ENCODE data around the gene PEAK1. TPM values are rescaled to one million over a fixed set of nuclear protein-coding genes. Genes with fewer than 3 reads are reported as not detected.

Gene PEAK1
- total and polyA plus RNA-seq, 9 of the 15 experiments (the other 6 are each of a cell fraction or from before 2014, with no cell fraction given): 0.99 to 22.4 (median 10.8) TPM

DNA sequence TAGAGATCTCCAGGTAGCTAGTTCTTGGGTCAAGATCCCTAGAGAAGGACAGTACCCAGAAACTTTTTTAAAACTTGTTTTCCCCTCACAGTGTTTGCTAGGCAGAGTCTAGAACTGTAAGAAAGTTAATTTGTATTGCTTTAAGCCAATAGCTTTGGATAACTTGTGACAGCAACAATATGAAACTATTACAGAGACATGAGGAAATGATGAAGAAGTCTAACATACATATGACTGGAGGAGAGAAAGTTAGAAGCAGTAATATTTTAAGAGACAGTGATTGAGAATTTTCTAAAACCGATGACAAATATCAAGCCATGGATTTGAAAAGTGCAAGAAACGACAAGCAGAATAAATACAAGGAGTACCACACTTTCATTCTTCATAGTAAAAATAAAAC lies 10.7 kb upstream of the PEAK1 start:
- Histone ChIP-seq H2AFZ (ENCODE audit: low read depth, low read length) (no peak overlapping the region), H3K9me3 (replicated peaks; ENCODE audit: control insufficient read depth, insufficient read depth, low read depth, low read length) (no peaks in the 10 kb centered on the region), H4K20me1 (replicated peaks; ENCODE audit: control insufficient read depth, insufficient read depth, low read length) (no peaks in the 10 kb centered on the region), H3K9ac (ENCODE audit: insufficient read depth in 1 of 2, low read depth in 2 of 2, low read length in 2 of 2) (no peak overlapping the region), H3K4me1 (replicated peaks in 1 of 2; ENCODE audit: control insufficient read depth in 2 of 2, insufficient read depth in 2 of 2, low read length in 2 of 2) (no peaks in the 10 kb centered on the region), H3K79me2 (ENCODE audit: control insufficient read depth, insufficient read depth, low read length) (peaks cover 47% of the 10 kb centered on the region), H3K4me2 (ENCODE audit: insufficient read depth, low read length) (no peak overlapping the region), H3K9me1 (ENCODE audit: control insufficient read depth, insufficient read depth, low read length) (no peaks in the 10 kb centered on the region), H3K4me3 (no peak overlapping the region), H3K27ac (ENCODE audit: extremely low read depth, low read depth, low read length) (no peak overlapping the region), H3K36me3 (ENCODE audit: control insufficient read depth, insufficient read depth, low read length) (no peaks in the 10 kb centered on the region), H3K27me3 (ENCODE audit: control insufficient read depth in 2 of 2, insufficient read depth in 2 of 2, low read length in 2 of 2) (no peaks in the 10 kb centered on the region)
- no peak for ATAC-seq
- TF ChIP-seq NFIX (CRISPR knock-in tag; IDR thresholded peaks at IDR 0.05; ENCODE audit: low read depth) (no peak), FOXJ3 (CRISPR knock-in tag; IDR thresholded peaks at IDR 0.05) (no peak), RBM14 (IDR thresholded peaks at IDR 0.05; ENCODE audit: borderline replicate concordance, insufficient read depth, low read depth, low read length) (no peak)
- in situ Hi-C loops (cut with MboI): no loop called here
- BruUV-seq (replicated peaks): no TSS peak
- ChIA-PET POLR2A (interaction anchor here (0.6 to 1.6 kb wide), 6 partner anchors 10 to 109 kb away, joined by 3 to 8 read pairs (median 3); partner anchors contain the start of gene HMG20A), CTCF (ENCODE audit: low intra/inter-chr PET ratio) (no interaction called here)
- DNase-seq (ENCODE audit: extremely low read depth in 1 of 4, low spot score in 3 of 4): no peak
- intact Hi-C loops (cut with micrococcal nuclease): no loop called here
- no peak for FAIRE-seq
- 60% methylated on average over 2 of the region's 2 CpGs for WGBS (ENCODE audit: insufficient coverage, low coverage, missing lambda C conversion rate)

DNA sequence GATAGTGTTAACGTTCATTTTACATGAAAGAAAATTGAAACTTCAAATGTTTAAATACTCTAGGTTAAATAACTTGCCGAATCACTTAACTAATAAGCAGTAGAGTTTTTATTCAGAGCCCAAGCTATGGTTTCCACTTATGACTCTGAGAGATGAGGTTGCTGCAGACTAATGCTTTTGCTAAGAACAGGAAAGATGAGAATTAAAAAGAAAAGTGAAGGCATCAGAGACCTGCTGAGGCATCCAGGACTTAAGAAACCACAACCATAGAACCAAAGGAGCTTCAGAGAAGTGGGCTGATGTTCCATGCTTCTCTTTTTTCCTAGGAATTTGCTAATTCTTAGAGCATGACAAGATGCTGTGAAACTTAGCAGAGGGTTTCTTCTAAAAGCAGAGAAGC lies 10.3 kb upstream of the PEAK1 start:
- in situ Hi-C loops (cut with MboI): no loop called here
- ATAC-seq (no peak), DNase-seq (ENCODE audit: extremely low read depth in 1 of 4, low spot score in 3 of 4) (no peak), FAIRE-seq (no peak)
- Histone ChIP-seq H3K9me3 (replicated peaks; ENCODE audit: control insufficient read depth, insufficient read depth, low read depth, low read length) (no peaks in the 10 kb centered on the region), H3K4me1 (replicated peaks in 1 of 2; ENCODE audit: control insufficient read depth in 2 of 2, insufficient read depth in 2 of 2, low read length in 2 of 2) (no peaks in the 10 kb centered on the region), H3K9ac (ENCODE audit: insufficient read depth in 1 of 2, low read depth in 2 of 2, low read length in 2 of 2) (no peak overlapping the region), H3K79me2 (ENCODE audit: control insufficient read depth, insufficient read depth, low read length) (peaks cover 50% of the 10 kb centered on the region), H2AFZ (ENCODE audit: low read depth, low read length) (no peak overlapping the region), H3K4me3 (no peak overlapping the region), H3K9me1 (ENCODE audit: control insufficient read depth, insufficient read depth, low read length) (no peaks in the 10 kb centered on the region), H3K27ac (ENCODE audit: extremely low read depth, low read depth, low read length) (no peak overlapping the region), H3K27me3 (ENCODE audit: control insufficient read depth in 2 of 2, insufficient read depth in 2 of 2, low read length in 2 of 2) (no peaks in the 10 kb centered on the region), H4K20me1 (replicated peaks; ENCODE audit: control insufficient read depth, insufficient read depth, low read length) (no peaks in the 10 kb centered on the region), H3K36me3 (ENCODE audit: control insufficient read depth, insufficient read depth, low read length) (no peaks in the 10 kb centered on the region; the same call in 2 of the 3 replicates), H3K4me2 (ENCODE audit: insufficient read depth, low read length) (no peak overlapping the region)
- CTCF ChIA-PET (ENCODE audit: low intra/inter-chr PET ratio): no interaction called here
- intact Hi-C loops (cut with micrococcal nuclease): no loop called here
- 66% methylated on average over 2 of the region's 2 CpGs for WGBS (ENCODE audit: insufficient coverage, low coverage, missing lambda C conversion rate)
- POLR2A ChIA-PET: interaction anchor here (0.6 to 1.6 kb wide), 6 partner anchors 9 to 110 kb away, joined by 3 to 8 read pairs (median 3); partner anchors contain the start of gene HMG20A
- no TSS peak for BruUV-seq (replicated peaks)
- TF ChIP-seq, protein P1, sequence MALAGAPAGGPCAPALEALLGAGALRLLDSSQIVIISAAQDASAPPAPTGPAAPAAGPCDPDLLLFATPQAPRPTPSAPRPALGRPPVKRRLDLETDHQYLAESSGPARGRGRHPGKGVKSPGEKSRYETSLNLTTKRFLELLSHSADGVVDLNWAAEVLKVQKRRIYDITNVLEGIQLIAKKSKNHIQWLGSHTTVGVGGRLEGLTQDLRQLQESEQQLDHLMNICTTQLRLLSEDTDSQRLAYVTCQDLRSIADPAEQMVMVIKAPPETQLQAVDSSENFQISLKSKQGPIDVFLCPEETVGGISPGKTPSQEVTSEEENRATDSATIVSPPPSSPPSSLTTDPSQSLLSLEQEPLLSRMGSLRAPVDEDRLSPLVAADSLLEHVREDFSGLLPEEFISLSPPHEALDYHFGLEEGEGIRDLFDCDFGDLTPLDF (CRISPR knock-in tag; IDR thresholded peaks at IDR 0.05): no peak
- no peak for TF ChIP-seq LARP7 (IDR thresholded peaks at IDR 0.05)
- TF ChIP-seq, protein P2, sequence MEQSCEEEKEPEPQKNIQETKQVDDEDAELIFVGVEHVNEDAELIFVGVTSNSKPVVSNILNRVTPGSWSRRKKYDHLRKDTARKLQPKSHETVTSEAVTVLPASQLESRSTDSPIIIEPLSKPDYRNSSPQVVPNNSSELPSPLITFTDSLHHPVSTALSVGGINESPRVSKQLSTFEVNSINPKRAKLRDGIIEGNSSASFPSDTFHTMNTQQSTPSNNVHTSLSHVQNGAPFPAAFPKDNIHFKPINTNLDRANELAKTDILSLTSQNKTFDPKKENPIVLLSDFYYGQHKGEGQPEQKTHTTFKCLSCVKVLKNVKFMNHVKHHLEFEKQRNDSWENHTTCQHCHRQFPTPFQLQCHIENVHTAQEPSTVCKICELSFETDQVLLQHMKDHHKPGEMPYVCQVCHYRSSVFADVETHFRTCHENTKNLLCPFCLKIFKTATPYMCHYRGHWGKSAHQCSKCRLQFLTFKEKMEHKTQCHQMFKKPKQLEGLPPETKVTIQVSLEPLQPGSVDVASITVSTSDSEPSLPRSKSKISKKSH (CRISPR knock-in tag; IDR thresholded peaks at IDR 0.05): no peak
- TF ChIP-seq GABPB1 (CRISPR knock-in tag; IDR thresholded peaks at IDR 0.05): no peak
- no peak for TF ChIP-seq SREBF1 (IDR thresholded peaks at IDR 0.05; ENCODE audit: borderline replicate concordance, low read depth, low read length)
- TF ChIP-seq PHB2 (IDR thresholded peaks at IDR 0.05; ENCODE audit: low read depth): no peak
- no peak for TF ChIP-seq ZFX (CRISPR knock-in tag; IDR thresholded peaks at IDR 0.05)
- no peak for TF ChIP-seq MYNN (IDR thresholded peaks at IDR 0.05)
- TF ChIP-seq MYNN (CRISPR knock-in tag; IDR thresholded peaks at IDR 0.05): no peak

Data from K562 (cell line).